ENCODE measurements around the gene LGR6. TPM values are rescaled to one million over a fixed set of nuclear protein-coding genes. Genes with fewer than 3 reads are reported as not detected.
"Not testable (repeated sequence)": the region's sequence is repeated elsewhere in the genome, so short reads cannot be mapped to it uniquely, and the experiment has no call there.

The LGR6 gene
- under 1 TPM in 2 of 5 donors, not detected in 3; 0.43 to 0.73 TPM for total RNA-seq
- 1 to 10 TPM in 1 of 3 donors, under 1 TPM in 1, not detected in 1; 0.15 to 3.5 TPM for polyA plus RNA-seq
- long read RNA-seq, donor 1, result 0 reads
- long read RNA-seq, donor 2, result 0 reads
- long read RNA-seq, donor 3, result 0 reads
- long read RNA-seq, donor 4, result 0 reads
- long read RNA-seq, donor 5, partial matches to known transcripts, result 0 of 22 reads
- long read RNA-seq, donor 5, other reads (novel, unspliced or antisense), result 22 of 22 reads
- long read RNA-seq, donor 6, result 0 reads
- long read RNA-seq, donor 7, result 0 reads
- long read RNA-seq, donor 8, result 0 reads
- long read RNA-seq, donor 9, result 0 reads
- long read RNA-seq, donor 10, result 0 reads

DNA sequence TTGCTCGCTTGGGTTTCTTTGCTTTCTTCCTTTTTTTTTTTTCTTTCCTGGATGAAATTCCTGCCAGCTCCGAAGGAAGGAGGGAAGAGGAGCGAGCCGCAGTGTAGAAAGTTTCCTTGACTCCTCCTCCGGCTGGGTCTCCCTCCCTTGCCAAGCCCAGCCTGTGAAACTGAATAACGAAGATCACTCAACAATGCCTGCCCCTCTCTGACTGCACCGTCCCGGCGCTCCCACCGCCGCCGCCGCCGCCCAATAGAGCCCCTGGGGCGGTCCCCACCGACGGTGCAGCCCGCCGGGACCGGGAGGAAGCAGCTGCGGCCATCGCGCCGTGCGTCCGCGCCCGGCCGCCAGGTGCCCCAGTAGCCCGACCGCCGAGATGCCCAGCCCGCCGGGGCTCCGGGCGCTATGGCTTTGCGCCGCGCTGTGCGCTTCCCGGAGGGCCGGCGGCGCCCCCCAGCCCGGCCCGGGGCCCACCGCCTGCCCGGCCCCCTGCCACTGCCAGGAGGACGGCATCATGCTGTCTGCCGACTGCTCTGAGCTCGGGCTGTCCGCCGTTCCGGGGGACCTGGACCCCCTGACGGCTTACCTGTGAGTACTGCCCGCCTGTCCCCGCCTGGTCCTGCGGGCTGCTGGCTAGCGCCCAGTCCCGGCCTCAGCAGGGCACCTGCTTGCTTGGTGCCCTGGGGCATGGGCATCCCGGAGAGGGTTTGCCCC, at the start of gene LGR6:
Gene LGR6, plus strand, starts transcription at position 186 of the 714 bp plus-strand sequence. Its CDS starts 191 bp downstream, at position 377.
- Histone ChIP-seq H3K27me3 (peaks cover 16 to 56% (median 25%) of the 10 kb centered on the region in 3 donors), H3K4me3 (peak within 1 kb of the TSS; percentile 16 to 31 (median 26)), H3K27ac (no peak within 1 kb of the TSS), H3K36me3 (no peaks in the 10 kb centered on the region), H3K9me3 (no peaks in the 10 kb centered on the region), H3K4me1 (peaks cover 13 to 18% (median 15%) of the 10 kb centered on the region in 4 donors)
- no peak for TF ChIP-seq POLR2A (IDR thresholded peaks at IDR 0.05)
- TF ChIP-seq, protein P1, sequence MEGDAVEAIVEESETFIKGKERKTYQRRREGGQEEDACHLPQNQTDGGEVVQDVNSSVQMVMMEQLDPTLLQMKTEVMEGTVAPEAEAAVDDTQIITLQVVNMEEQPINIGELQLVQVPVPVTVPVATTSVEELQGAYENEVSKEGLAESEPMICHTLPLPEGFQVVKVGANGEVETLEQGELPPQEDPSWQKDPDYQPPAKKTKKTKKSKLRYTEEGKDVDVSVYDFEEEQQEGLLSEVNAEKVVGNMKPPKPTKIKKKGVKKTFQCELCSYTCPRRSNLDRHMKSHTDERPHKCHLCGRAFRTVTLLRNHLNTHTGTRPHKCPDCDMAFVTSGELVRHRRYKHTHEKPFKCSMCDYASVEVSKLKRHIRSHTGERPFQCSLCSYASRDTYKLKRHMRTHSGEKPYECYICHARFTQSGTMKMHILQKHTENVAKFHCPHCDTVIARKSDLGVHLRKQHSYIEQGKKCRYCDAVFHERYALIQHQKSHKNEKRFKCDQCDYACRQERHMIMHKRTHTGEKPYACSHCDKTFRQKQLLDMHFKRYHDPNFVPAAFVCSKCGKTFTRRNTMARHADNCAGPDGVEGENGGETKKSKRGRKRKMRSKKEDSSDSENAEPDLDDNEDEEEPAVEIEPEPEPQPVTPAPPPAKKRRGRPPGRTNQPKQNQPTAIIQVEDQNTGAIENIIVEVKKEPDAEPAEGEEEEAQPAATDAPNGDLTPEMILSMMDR (IDR thresholded peaks at IDR 0.05), result peak in 1 of 7 experiments; percentile 10
- peak in 1 of 2 donors; percentile 62 for DNase-seq
- intact Hi-C loops (cut with DNase I; ENCODE audit: low total_unique reads), result no loop called here
- WGBS, 5 donors, result 2 to 6% (median 5%) methylated on average over 18 to 61 of the region's 61 CpGs

- H3K27ac ChIP-seq, result peak within 1 kb of the TSS; percentile 91 to 97 (median 93)
- intact Hi-C loops (cut with DNase I; ENCODE audit: low total_unique reads), result no loop called here
- peaks cover 21 to 43% (median 36%) of the 10 kb centered on the region in 4 donors for H3K4me1 ChIP-seq
- peak; percentile 73 to 93 for DNase-seq
- no peaks in the 10 kb centered on the region for H3K27me3 ChIP-seq
- peak within 1 kb of the TSS; percentile 81 to 96 (median 94) for H3K4me3 ChIP-seq
- H3K36me3 ChIP-seq, result peaks cover 0 to 15% (median 1%) of the 10 kb centered on the region in 4 donors
- no peaks in the 10 kb centered on the region for H3K9me3 ChIP-seq
- WGBS, 5 donors, result 0 to 1% (median 0%) methylated on average over 14 to 82 of the region's 82 CpGs
- peak in 2 of 3 donors; percentile 47 to 50 for TF ChIP-seq POLR2AphosphoS5 (IDR thresholded peaks at IDR 0.05)
- TF ChIP-seq, protein P1 (IDR thresholded peaks at IDR 0.05), result no peak
- no peak for TF ChIP-seq EP300 (IDR thresholded peaks at IDR 0.05)
- no peak for TF ChIP-seq POLR2A (IDR thresholded peaks at IDR 0.05)
These were observed 49.1 kb upstream of the LGR6 start, which contains the start of gene ARL8A for GRCh38 chr1:202144402-202145067. TSS of gene ARL8A (minus strand) at chr1:202144737. CDS start at chr1:202144572, 165 bp downstream.

DNA sequence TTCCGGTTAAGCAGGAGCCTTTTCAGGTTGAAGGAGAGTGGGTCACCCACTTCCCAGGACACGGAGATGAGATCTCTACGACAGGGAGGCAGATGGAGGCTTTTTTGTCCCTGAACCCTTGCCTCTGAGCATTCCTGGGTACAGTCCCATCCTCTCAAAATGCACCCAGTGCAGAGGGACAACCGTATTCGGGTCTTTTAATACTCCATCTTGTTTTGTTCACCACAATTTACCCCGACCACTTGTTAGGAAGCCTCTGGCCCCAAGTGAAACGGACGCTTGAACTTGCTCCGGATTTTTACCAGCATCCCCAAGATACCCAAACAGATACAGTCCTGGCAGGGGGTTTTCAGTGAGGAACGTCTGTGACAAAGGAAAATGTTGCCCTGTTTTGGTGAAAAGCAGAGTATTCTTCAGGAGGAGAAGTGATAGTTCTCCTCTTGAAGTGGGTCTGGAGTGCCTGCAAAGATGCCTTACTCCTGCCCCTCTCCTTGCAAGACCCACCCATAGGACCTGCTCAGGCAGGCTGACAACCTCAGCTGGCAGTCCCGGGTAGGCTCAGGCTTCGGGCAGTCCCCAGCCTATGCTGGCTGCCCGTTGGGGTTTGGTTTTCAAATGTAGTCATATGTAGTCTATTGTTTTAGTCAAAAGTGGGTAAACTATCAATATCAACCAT, 48.4 kb upstream of the LGR6 start:
- DNase-seq, result peak in 1 of 2 donors; percentile 40
- TF ChIP-seq POLR2A (IDR thresholded peaks at IDR 0.05), result no peak
- no peak for TF ChIP-seq POLR2AphosphoS5 (IDR thresholded peaks at IDR 0.05)
- TF ChIP-seq, protein P1 (IDR thresholded peaks at IDR 0.05), result no peak
- no peak for TF ChIP-seq EP300 (IDR thresholded peaks at IDR 0.05)
- WGBS, 5 donors, result 3 to 6% (median 4%) methylated on average over 13 of the region's 13 CpGs
- no peaks in the 10 kb centered on the region for H3K27me3 ChIP-seq
- H3K9me3 ChIP-seq, result no peaks in the 10 kb centered on the region
- H3K4me3 ChIP-seq, result peak overlapping the region; percentile 81 to 96 (median 94)
- intact Hi-C loops (cut with DNase I; ENCODE audit: low total_unique reads), result no loop called here
- peaks cover 21 to 41% (median 33%) of the 10 kb centered on the region in 4 donors for H3K4me1 ChIP-seq
- peak overlapping the region; percentile 91 to 97 (median 93) for H3K27ac ChIP-seq
- H3K36me3 ChIP-seq, result peaks cover 0 to 9% (median 0%) of the 10 kb centered on the region in 4 donors

- H3K9me3 ChIP-seq; H3K4me3 ChIP-seq; DNase-seq; H3K36me3 ChIP-seq; H3K27me3 ChIP-seq; intact Hi-C loops (cut with DNase I; ENCODE audit: low total_unique reads): not testable (repeated sequence)
- H3K27ac ChIP-seq, result peak overlapping the region in 1 of 5 donors; percentile 94
- WGBS, 5 donors, result 85 to 95% (median 91%) methylated on average over 7 to 8 of the region's 8 CpGs
- peaks cover 21 to 38% (median 33%) of the 10 kb centered on the region in 4 donors for H3K4me1 ChIP-seq
These were observed 47.9 kb upstream of the LGR6 start for GRCh38 chr1:202145744-202146140.
